PC-3 (cell line): ENCODE results near the gene SREK1. TPM values are rescaled to one million over a fixed set of nuclear protein-coding genes. Genes with fewer than 3 reads are reported as not detected.
A peak's percentile ranks its signal among the peaks of the same experiment; 100 is the strongest.

Experiments used
- ATAC-seq: fragments of 200-7000 bp; cut with Tn5 transposase; 2 replicates; pipeline ENCODE4 v1.9.1; 2020; ENCODE audit warnings: mild to moderate bottlenecking, moderate library complexity
- BruUV-seq: library from RNA; stranded (reverse); fragments of 400-500 nt; replicated peaks from 2 replicates; lab custom pipeline; 2021; lab: Mats Ljungman, UMichigan
- CTCF ChIA-PET: fragments of 300-600 bp; sonication (Branson Sonifier 250); formaldehyde crosslinking; loops from one replicate; lab custom pipeline; 2022; ENCODE audit warnings: antibody characterized with exemption; lab: Charles Lee
- POLR2A ChIA-PET: fragments of 300-600 bp; sonication (Branson Sonifier 250); formaldehyde crosslinking; loops from one replicate; lab custom pipeline; 2022; ENCODE audit warnings: antibody characterized with exemption; ENCODE audit not compliant: unreplicated experiment; lab: Charles Lee
- DNase-seq: peaks from one replicate; pipeline ENCODE4 v3.0.0-alpha.2; 2015
- H2AFZ ChIP-seq: fragments of 300-600 bp; sonication (generic); 2 replicates; pipeline ENCODE4 v1.6.0; 2016; ENCODE audit warnings: antibody characterized with exemption, low read length
- H3F3A ChIP-seq: fragments of 300-600 bp; sonication (generic); one replicate; pipeline ENCODE4 v1.6.0; 2017; ENCODE audit warnings: antibody characterized with exemption, low read length, control low read depth, mild to moderate bottlenecking; ENCODE audit not compliant: unreplicated experiment
- H3K27ac ChIP-seq: fragments of 300-600 bp; sonication (generic); 2 replicates; pipeline ENCODE4 v1.5.1; 2016; ENCODE audit warnings: mild to moderate bottlenecking, low read length
- H3K27me3 ChIP-seq: fragments of 300-600 bp; sonication (generic); 2 replicates; pipeline ENCODE4 v1.6.1; 2016; ENCODE audit warnings: low read length, mixed read lengths
- H3K36me3 ChIP-seq: fragments of 300-600 bp; sonication (generic); 2 replicates; pipeline ENCODE4 v1.6.1; 2016; ENCODE audit warnings: low read depth, mixed run types, low read length, mixed read lengths
- H3K4me1 ChIP-seq: fragments of 300-600 bp; sonication (generic); 2 replicates; pipeline ENCODE4 v1.5.1; 2016; ENCODE audit warnings: low read length; ENCODE audit not compliant: insufficient read depth
- H3K4me2 ChIP-seq: fragments of 300-600 bp; sonication (generic); 2 replicates; pipeline ENCODE4 v1.6.0; 2016; ENCODE audit warnings: low read length
- H3K4me3 ChIP-seq: fragments of 300-600 bp; sonication (generic); 2 replicates; pipeline ENCODE4 v1.5.1; 2016; ENCODE audit warnings: mild to moderate bottlenecking, low read length, mixed read lengths
- H3K79me2 ChIP-seq: fragments of 300-600 bp; sonication (generic); 2 replicates; pipeline ENCODE4 v1.6.1; 2017; ENCODE audit warnings: low read length, mixed read lengths
- H3K9ac ChIP-seq: fragments of 300-600 bp; sonication (generic); 2 replicates; pipeline ENCODE4 v1.6.0; 2016; ENCODE audit warnings: mild to moderate bottlenecking, low read length
- H3K9me2 ChIP-seq: fragments of 300-600 bp; sonication (generic); replicated peaks from 2 replicates; pipeline ENCODE4 v1.6.1; 2016; ENCODE audit warnings: mixed run types, low read length, mixed read lengths
- H3K9me3 ChIP-seq: fragments of 300-600 bp; sonication (generic); 2 replicates; pipeline ENCODE4 v1.6.1; 2016; ENCODE audit warnings: low read length, mixed read lengths
- H4K20me1 ChIP-seq: fragments of 300-600 bp; sonication (generic); 2 replicates; pipeline ENCODE4 v1.6.1; 2016; ENCODE audit warnings: low read length, mixed read lengths
- EZH2 ChIP-seq: fragments of 300-600 bp; sonication (generic); IDR thresholded peaks from one replicate; pipeline ENCODE4 v1.6.1; 2017; ENCODE audit warnings: antibody characterized with exemption, mild to moderate bottlenecking, low read length; ENCODE audit not compliant: unreplicated experiment
- EZH2phosphoT487 ChIP-seq: fragments of 300-600 bp; sonication (generic); IDR thresholded peaks from 2 replicates; pipeline ENCODE4 v1.6.1; 2018; ENCODE audit warnings: mild to moderate bottlenecking, antibody characterized with exemption, low read length, borderline replicate concordance
- intact Hi-C: fragments of 100-400 bp; cut with micrococcal nuclease; formaldehyde crosslinking; loops from 2 replicates; pipeline ENCODE4 v1.9.0; 2023
- total RNA-seq: library from RNA; depleted of rRNA; stranded (reverse); fragments of >200 nt; gene quantifications from 2 replicates; pipeline ENCODE4 v1.2.3, GENCODE V29; 2014
- TF ChIP-seq, protein P1 (sequence below): fragments of 300-600 bp; sonication (generic); conservative IDR thresholded peaks from 2 replicates; pipeline ENCODE4 v1.5.1; 2017; ENCODE audit warnings: antibody characterized with exemption, low read depth, mild to moderate bottlenecking, low read length

Gene SREK1
- total RNA-seq, 1 experiment from 2014 or later = 43.1 TPM

DNA sequence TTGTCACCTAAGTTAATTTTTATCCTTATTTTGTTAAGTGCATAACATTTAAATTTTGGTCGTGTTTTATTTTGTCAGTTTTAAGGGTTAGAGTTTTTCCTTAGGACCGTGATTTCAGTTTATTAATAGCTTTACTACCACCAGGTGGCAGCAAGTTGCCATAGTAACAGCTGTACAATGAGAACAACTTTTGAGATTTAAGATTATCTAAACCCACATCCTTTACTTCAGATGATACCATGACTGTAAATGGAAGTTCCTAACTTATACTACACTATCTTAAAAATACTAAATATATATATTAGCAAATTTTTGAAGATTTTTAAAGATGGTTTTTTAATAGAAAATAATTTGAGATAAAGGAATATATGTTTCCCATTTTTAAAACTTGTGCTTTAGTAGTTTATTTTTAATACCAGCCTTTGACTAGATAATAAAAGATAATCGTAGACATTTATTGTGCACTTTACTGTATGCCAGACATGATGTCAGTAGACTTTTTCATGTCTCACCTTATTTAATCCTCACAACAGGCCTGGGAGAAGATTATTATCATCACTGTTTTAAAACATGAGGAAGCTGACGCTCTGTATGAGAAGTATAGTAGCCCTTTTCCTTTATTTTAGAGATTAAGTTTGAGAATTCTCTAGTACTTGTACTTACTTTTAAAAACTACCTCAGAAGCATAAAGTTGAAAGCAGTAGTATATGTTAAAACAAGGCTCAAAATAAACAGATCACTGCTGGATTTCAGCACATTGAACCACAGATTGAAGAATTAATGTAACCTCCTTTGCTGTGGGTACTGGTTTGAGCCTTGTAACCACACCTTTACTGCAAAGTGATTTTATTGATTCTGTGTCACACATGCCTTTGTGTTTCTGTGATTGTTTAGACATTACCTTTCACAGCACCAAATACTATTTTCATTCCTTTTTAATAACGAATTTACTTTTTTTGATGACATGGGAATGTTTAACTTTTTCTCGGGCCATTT, 27.5 kb downstream of the SREK1 start:
- Histone ChIP-seq H3K79me2 (no peaks in the 10 kb centered on the region), H3K4me2 (no peak overlapping the region), H3K27me3 (no peaks in the 10 kb centered on the region), H3K9me3 (no peaks in the 10 kb centered on the region), H3K36me3 (peaks cover 14% of the 10 kb centered on the region), H2AFZ (no peak overlapping the region), H3K9ac (no peak overlapping the region), H3K4me3 (no peak overlapping the region), H3K27ac (no peak overlapping the region), H3F3A (no peaks in the 10 kb centered on the region), H3K4me1 (peaks cover 4% of the 10 kb centered on the region; the same call in 1 of the 2 replicates), H3K9me2 (no peaks in the 10 kb centered on the region), H4K20me1 (no peaks in the 10 kb centered on the region)
- ATAC-seq (no peak), DNase-seq (peak; percentile 46)
- ChIA-PET POLR2A (no interaction called here), CTCF (interaction anchor here (0.7 kb wide), 1 partner anchor 163 kb away, joined by 3 read pairs; no protein-coding TSS in a partner anchor)
- BruUV-seq = no TSS peak
- intact Hi-C loops = no loop called here
- TF ChIP-seq EZH2 (no peak), EZH2phosphoT487 (no peak)
- TF ChIP-seq, protein P1, sequence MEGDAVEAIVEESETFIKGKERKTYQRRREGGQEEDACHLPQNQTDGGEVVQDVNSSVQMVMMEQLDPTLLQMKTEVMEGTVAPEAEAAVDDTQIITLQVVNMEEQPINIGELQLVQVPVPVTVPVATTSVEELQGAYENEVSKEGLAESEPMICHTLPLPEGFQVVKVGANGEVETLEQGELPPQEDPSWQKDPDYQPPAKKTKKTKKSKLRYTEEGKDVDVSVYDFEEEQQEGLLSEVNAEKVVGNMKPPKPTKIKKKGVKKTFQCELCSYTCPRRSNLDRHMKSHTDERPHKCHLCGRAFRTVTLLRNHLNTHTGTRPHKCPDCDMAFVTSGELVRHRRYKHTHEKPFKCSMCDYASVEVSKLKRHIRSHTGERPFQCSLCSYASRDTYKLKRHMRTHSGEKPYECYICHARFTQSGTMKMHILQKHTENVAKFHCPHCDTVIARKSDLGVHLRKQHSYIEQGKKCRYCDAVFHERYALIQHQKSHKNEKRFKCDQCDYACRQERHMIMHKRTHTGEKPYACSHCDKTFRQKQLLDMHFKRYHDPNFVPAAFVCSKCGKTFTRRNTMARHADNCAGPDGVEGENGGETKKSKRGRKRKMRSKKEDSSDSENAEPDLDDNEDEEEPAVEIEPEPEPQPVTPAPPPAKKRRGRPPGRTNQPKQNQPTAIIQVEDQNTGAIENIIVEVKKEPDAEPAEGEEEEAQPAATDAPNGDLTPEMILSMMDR = peak; percentile 48

DNA sequence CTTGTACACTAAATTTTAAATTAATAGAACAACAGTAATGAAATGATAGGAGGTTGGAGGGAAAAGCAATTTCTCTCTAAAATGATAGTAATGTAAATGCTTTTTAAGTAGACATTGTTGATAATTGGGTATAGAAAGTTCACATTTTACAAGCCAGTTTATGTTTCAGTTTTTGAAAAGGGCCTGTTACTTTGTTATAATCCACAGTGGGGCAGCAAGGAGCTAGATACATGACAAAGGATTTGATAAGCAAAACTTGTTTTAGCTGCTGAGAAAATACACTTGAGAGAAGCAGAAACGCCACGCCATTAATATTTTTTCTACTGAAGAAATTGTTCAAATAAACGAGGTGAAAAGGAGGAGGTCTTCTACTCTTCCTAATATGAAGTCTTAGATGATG, 30.2 kb downstream of the SREK1 start:
- Histone ChIP-seq H3K4me2 (no peak overlapping the region), H3K27ac (no peak overlapping the region), H4K20me1 (no peaks in the 10 kb centered on the region), H3K4me1 (0 out of 2 replicates have a peak, but pooled peaks cover under 1% of the 10 kb centered on the region), H3K36me3 (peaks cover 14% of the 10 kb centered on the region), H2AFZ (no peak overlapping the region), H3K9me3 (no peaks in the 10 kb centered on the region), H3K27me3 (no peaks in the 10 kb centered on the region), H3K9ac (no peak overlapping the region), H3F3A (no peaks in the 10 kb centered on the region), H3K9me2 (no peaks in the 10 kb centered on the region), H3K79me2 (no peaks in the 10 kb centered on the region), H3K4me3 (no peak overlapping the region)
- BruUV-seq = no TSS peak
- peak; percentile 21 for DNase-seq
- CTCF ChIA-PET = interaction anchor here (1.0 kb wide), 1 partner anchor 35 kb away, joined by 4 read pairs; no protein-coding TSS in a partner anchor
- ATAC-seq = no peak
- TF ChIP-seq, protein P1 = peak; percentile 25; the same call in 1 of the 2 replicates
- TF ChIP-seq EZH2phosphoT487 (no peak), EZH2 (no peak)
- POLR2A ChIA-PET = no interaction called here
- intact Hi-C loops = no loop called here

DNA sequence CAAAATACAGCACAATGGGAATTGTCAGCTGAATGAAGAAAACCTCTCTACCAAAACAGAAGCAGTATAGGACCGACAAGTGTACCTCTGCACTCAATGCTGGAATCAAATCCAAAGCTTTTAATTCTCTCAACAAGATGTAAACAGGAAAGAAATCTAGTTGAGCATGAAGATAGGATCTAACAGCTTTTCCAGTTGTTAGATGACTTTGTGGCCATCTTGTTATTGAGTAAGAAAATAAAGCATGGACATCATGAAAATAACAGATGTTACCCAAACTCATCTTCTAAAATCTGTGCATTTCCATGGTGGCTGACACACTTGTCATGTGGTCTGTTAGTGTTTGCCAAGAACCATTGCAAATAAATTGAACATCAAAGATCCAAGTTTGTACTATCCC, 34.7 kb downstream of the SREK1 start:
- H3F3A ChIP-seq = no peaks in the 10 kb centered on the region
- H3K9ac ChIP-seq = no peak overlapping the region
- POLR2A ChIA-PET = no interaction called here
- CTCF ChIA-PET = no interaction called here
- H3K27ac ChIP-seq = no peak overlapping the region
- H3K9me2 ChIP-seq = no peaks in the 10 kb centered on the region
- H3K4me1 ChIP-seq = no peaks in the 10 kb centered on the region
- no peak for DNase-seq
- BruUV-seq = TSS peak; percentile 49
- no peaks in the 10 kb centered on the region for H3K79me2 ChIP-seq
- TF ChIP-seq EZH2 (no peak), EZH2phosphoT487 (no peak)
- TF ChIP-seq, protein P1 = no peak
- H3K4me2 ChIP-seq = no peak overlapping the region
- no peaks in the 10 kb centered on the region for H3K9me3 ChIP-seq
- no peaks in the 10 kb centered on the region for H3K27me3 ChIP-seq
- no peak overlapping the region for H3K4me3 ChIP-seq
- H3K36me3 ChIP-seq = peaks cover 9% of the 10 kb centered on the region
- intact Hi-C loops = no loop called here
- ATAC-seq = no peak
- no peaks in the 10 kb centered on the region for H4K20me1 ChIP-seq
- no peak overlapping the region for H2AFZ ChIP-seq
